ENCODE results near the gene ARAP1. TPM values are rescaled to one million over a fixed set of nuclear protein-coding genes. Genes with fewer than 3 reads are reported as not detected.

ARAP1 gene
- total and polyA plus RNA-seq, 2 of the 8 experiments (the other 6 are each of a cell fraction or from before 2014, with no cell fraction given): 25.7 to 61.6 TPM

DNA sequence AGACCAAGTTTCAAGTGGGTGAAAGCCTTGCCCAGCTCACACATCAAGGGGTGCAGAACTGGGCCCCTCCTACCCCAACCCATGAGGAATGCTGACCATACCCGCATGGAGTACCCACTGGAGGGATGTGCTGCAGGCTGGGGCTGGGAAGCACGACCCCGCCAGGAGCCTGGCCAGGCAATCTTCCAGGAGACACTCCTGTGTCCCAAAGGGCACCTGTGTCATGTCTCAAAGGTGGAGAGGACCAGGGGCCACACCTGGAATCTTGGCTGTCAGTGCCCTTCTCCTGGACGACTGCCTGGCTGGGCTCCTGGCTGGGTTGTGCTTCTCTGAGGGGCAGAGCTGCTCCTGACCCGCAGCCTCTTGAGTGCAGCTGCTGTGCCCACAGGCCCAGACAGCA lies 6.7 kb downstream of the ARAP1 start:
- no peak overlapping the region for H3K4me3 ChIP-seq (ENCODE audit: extremely low read depth in 1 of 4, insufficient read depth in 2 of 4, low read depth in 3 of 4, low read length in 4 of 4)
- no peak overlapping the region for H2AK5ac ChIP-seq (ENCODE audit: low read depth, low read length)
- no peak overlapping the region for H3K14ac ChIP-seq (ENCODE audit: insufficient read length)
- H3K27ac ChIP-seq (ENCODE audit: low read depth, low read length): no peak overlapping the region
- FAIRE-seq (no peak), DNase-seq (ENCODE audit: low read depth in 1 of 2, low spot score in 2 of 2) (no peak)
- H3K4me2 ChIP-seq (ENCODE audit: insufficient read depth in 1 of 2, low read depth in 2 of 2, low read length in 2 of 2): no peak overlapping the region
- no peak overlapping the region for H2AFZ ChIP-seq (ENCODE audit: low read length)
- H3K4ac ChIP-seq (replicated peaks; ENCODE audit: insufficient read length, low read depth, low read length): no peak overlapping the region
- no peak overlapping the region for H2BK120ac ChIP-seq (replicated peaks; ENCODE audit: low read depth, low read length)
- H2BK5ac ChIP-seq (ENCODE audit: low read depth, low read length): no peak overlapping the region
- no peak overlapping the region for H2BK20ac ChIP-seq (ENCODE audit: low read length)
- no peak overlapping the region for H3K9ac ChIP-seq (replicated peaks in 1 of 4; ENCODE audit: extremely low read depth in 1 of 4, low read depth in 3 of 4, low read length in 3 of 4)
- no peaks in the 10 kb centered on the region for H3K27me3 ChIP-seq (replicated peaks in 1 of 4; ENCODE audit: control insufficient read depth in 3 of 4, extremely low read depth in 1 of 4, insufficient read depth in 3 of 4, low read length in 3 of 4)
- no peaks in the 10 kb centered on the region for H3K23me2 ChIP-seq (ENCODE audit: low read depth, low read length)
- no peak overlapping the region for H3K56ac ChIP-seq (replicated peaks; ENCODE audit: insufficient read length, low read depth, low read length)
- no peak overlapping the region for H3K23ac ChIP-seq (ENCODE audit: insufficient read length)
- H2BK15ac ChIP-seq (ENCODE audit: low read length): no peak overlapping the region
- no peaks in the 10 kb centered on the region for H3K9me3 ChIP-seq (ENCODE audit: insufficient read depth in 2 of 2, low read depth in 1 of 2, low read length in 1 of 2)
- H4K20me1 ChIP-seq (replicated peaks in 1 of 2; ENCODE audit: control insufficient read depth in 1 of 2, insufficient read depth in 2 of 2, low read length in 2 of 2): peaks cover 16 to 38% of the 10 kb centered on the region in 2 experiments
- no peak overlapping the region for H2BK12ac ChIP-seq (ENCODE audit: low read depth, low read length)
- peaks cover 4 to 69% of the 10 kb centered on the region in 2 experiments; a peak in 3 of 4 replicates for H3K79me2 ChIP-seq (ENCODE audit: control insufficient read depth in 1 of 2, insufficient read depth in 2 of 2, low read length in 2 of 2)
- H4K8ac ChIP-seq (ENCODE audit: extremely low read depth, insufficient read depth, low read length): no peak overlapping the region
- POLR2A ChIA-PET (ENCODE audit: partially characterized antibody): interaction anchor here (1.6 kb wide), 1 partner anchor 67 kb away, joined by 4 read pairs; no protein-coding TSS in a partner anchor
- peaks cover 23% of the 10 kb centered on the region for H3K79me1 ChIP-seq (ENCODE audit: low read depth, low read length)
- CTCF ChIA-PET (ENCODE audit: partially characterized antibody): interaction anchor here (0.7 to 3.2 kb wide), 3 partner anchors 20 to 44 kb away, joined by 3 to 16 read pairs (median 6); no protein-coding TSS in a partner anchor
- WGBS, 2 experiments (ENCODE audit: extremely low coverage in 1 of 2, insufficient coverage in 1 of 2, insufficient read length in 1 of 2, insufficient replicate concordance in 2 of 2, low coverage in 1 of 2, low lambda C conversion rate in 2 of 2, missing lambda C conversion rate in 1 of 2): 94% methylated on average over 5 of the region's 5 CpGs; no CpG with 5 or more reads in 1 of the 2 experiments
- H3K4me1 ChIP-seq (replicated peaks in 1 of 4; ENCODE audit: control insufficient read depth in 3 of 4, insufficient read depth in 4 of 4, low read length in 3 of 4): peaks cover 8 to 24% (median 13%) of the 10 kb centered on the region in 4 experiments
- H4K5ac ChIP-seq (ENCODE audit: insufficient read length, low read depth, low read length): no peak overlapping the region
- H3K18ac ChIP-seq (ENCODE audit: extremely low read depth, low read length): no peak overlapping the region
- H3K36me3 ChIP-seq (ENCODE audit: control insufficient read depth in 2 of 4, insufficient read depth in 4 of 4, low read length in 3 of 4): no peaks in the 10 kb centered on the region
- no peak overlapping the region for H4K91ac ChIP-seq (replicated peaks; ENCODE audit: insufficient read length, low read length)
- TF ChIP-seq POLR2AphosphoS5 (IDR thresholded peaks at IDR 0.05; ENCODE audit: low read depth, low read length) (no peak), TAF7 (optimal IDR thresholded peaks at IDR 0.05; ENCODE audit: borderline replicate concordance, low read depth, low read length) (no peak), CBX8 (IDR thresholded peaks at IDR 0.05; ENCODE audit: borderline replicate concordance, low read depth, low read length) (no peak), POLR2A (IDR thresholded peaks at IDR 0.05; ENCODE audit: control extremely low read depth in 1 of 2, low read depth in 2 of 2, low read length in 2 of 2) (no peak), SUZ12 (IDR thresholded peaks at IDR 0.05; ENCODE audit: low read length) (no peak)
- TF ChIP-seq, protein P1, sequence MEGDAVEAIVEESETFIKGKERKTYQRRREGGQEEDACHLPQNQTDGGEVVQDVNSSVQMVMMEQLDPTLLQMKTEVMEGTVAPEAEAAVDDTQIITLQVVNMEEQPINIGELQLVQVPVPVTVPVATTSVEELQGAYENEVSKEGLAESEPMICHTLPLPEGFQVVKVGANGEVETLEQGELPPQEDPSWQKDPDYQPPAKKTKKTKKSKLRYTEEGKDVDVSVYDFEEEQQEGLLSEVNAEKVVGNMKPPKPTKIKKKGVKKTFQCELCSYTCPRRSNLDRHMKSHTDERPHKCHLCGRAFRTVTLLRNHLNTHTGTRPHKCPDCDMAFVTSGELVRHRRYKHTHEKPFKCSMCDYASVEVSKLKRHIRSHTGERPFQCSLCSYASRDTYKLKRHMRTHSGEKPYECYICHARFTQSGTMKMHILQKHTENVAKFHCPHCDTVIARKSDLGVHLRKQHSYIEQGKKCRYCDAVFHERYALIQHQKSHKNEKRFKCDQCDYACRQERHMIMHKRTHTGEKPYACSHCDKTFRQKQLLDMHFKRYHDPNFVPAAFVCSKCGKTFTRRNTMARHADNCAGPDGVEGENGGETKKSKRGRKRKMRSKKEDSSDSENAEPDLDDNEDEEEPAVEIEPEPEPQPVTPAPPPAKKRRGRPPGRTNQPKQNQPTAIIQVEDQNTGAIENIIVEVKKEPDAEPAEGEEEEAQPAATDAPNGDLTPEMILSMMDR (IDR thresholded peaks at IDR 0.05; ENCODE audit: control extremely low read depth in 1 of 3, insufficient read depth in 1 of 3, low read depth in 1 of 3, low read length in 3 of 3): no peak

All from H1 (cell line).